GM12801 (cell line): ENCODE results near the gene ZCCHC14.

Source experiments
- TF ChIP-seq, protein P1 (sequence below): IDR thresholded peaks from one replicate; pipeline ENCODE4 v1.5.1; 2011; ENCODE audit warnings: control low read depth; ENCODE audit not compliant: insufficient read length; ENCODE audit errors: extremely low read depth

The ZCCHC14 gene

DNA sequence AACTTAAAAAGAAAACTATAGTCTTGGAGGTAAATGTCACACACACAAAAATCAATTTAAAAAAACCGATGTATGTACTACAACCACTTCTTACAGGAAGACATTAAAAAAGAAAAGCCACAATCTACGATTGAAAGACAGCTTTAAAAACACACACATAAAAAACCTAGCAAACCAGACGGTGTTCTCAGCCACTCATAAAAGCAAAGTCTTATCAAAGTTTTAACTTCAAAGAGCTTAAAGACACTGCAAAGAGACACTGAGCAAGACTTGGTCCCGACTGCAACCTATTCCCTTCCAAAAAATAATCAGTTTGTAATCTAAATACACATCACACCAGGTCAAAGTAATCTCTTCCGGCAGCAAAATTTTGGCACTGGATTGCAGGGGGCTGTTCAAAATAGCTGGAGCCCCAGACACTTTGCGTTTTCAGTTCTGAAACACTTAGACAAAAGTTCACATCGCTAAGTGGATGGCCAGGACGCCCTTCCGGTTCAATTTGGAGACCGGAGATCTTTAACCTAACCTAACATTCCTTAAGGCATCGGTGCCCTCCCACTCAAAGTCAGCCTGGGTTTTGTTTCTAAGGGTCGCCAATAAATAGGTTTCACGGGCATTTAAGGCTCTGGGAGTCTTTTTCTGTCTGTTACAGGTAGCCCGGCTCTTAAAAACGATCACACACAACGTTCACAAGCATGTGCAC is 2.6 kb downstream of the ZCCHC14 start:
- TF ChIP-seq, protein P1, sequence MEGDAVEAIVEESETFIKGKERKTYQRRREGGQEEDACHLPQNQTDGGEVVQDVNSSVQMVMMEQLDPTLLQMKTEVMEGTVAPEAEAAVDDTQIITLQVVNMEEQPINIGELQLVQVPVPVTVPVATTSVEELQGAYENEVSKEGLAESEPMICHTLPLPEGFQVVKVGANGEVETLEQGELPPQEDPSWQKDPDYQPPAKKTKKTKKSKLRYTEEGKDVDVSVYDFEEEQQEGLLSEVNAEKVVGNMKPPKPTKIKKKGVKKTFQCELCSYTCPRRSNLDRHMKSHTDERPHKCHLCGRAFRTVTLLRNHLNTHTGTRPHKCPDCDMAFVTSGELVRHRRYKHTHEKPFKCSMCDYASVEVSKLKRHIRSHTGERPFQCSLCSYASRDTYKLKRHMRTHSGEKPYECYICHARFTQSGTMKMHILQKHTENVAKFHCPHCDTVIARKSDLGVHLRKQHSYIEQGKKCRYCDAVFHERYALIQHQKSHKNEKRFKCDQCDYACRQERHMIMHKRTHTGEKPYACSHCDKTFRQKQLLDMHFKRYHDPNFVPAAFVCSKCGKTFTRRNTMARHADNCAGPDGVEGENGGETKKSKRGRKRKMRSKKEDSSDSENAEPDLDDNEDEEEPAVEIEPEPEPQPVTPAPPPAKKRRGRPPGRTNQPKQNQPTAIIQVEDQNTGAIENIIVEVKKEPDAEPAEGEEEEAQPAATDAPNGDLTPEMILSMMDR: no peak

DNA sequence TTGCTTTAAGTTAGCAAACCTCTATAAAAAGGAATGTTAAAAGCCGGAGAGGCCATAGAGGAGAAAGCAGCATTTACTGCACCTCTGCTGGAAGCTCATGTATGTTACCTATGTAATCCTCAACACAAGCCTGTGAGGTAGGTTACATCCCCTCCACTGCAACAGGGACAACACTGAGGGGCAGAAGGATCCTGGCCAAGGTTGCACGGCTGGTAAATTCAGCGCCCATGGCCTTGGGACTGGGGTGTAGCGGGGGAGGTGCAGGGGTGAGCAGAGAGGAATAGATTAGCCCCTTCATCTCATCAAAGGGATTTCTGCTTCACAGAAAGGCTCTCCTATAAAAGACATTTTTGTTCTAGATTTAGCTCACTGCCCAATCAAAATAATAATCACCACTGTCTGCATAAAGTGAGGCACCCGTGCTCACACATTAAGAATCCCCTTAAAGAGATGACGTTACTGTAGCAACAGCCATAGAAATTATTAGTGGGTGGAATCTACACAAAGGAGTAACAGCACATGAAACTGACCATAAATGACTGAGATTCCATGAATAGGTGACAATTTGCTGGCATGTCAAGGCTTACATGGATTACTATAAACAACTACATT is 3.3 kb downstream of the ZCCHC14 start:
- TF ChIP-seq, protein P1: no peak

DNA sequence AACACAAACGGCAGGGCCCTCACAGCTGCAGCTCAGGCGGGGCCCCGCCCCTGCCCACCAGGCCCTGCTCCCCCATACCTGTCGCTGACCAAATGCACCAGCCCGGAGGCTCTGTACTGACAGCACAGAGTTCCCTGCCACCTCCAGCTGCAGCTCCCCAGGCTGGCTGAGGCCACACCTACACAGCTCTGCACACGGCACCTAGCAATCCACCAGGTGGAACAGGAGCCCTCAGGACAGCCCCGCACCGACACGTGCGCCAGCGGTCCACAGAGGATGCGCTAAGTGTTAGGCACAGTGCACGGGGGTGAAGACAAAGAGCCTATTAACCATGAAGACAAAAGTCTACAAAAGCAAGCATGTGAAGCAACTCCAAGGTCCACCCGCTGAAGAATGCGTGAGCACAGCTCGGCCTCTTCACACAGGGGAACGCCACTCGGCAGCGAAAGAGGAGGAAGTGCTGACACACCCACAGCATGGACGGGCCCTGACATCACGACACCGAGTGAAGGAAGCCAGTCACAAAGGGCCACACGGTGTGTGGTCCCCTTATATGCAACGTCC is 5.4 kb downstream of the ZCCHC14 start:
- TF ChIP-seq, protein P1: no peak

DNA sequence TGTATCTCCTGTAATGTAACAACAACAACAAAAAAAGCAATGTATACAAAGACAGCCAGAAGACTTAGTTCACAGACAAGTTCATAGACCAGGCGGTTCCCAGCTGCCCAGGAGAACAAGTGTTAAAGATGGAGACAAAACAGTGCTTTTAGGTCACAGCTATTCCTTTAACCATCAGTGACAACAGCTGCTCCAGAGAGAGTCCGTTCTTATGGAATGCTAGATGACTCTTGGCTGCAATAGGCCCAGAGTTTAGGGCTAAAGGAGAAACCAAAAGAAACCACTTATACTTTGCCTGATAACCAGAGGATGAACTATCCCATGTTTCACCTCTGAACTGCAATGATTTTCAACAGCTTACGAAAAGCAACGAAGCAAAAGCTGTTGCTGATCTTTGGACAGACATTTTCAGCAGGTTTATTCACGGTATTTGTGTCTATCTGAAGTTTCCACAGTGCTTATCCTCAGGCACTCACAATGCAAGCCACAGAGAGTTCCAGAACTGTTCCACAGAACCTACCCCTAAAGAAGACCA is 6.0 kb downstream of the ZCCHC14 start:
- TF ChIP-seq, protein P1: no peak

DNA sequence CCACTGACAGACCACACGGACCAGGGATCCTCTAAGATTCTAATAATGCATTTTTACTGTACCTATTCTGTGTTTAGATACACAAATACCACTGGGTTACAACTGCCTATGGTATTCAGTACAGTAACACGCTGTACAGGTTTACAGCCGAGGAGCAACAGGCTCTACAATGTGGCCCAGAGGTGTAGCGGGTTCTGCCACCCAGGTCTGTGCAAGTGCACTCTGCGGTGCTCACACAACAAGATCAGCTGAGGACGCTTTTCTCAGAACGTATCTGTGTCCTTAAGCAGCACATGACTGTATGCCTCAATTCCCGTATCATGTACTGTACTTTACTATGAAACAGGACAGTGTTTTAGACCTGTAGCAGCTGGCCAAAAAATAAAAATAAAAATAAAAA is 6.5 kb downstream of the ZCCHC14 start:
- TF ChIP-seq, protein P1: no peak

DNA sequence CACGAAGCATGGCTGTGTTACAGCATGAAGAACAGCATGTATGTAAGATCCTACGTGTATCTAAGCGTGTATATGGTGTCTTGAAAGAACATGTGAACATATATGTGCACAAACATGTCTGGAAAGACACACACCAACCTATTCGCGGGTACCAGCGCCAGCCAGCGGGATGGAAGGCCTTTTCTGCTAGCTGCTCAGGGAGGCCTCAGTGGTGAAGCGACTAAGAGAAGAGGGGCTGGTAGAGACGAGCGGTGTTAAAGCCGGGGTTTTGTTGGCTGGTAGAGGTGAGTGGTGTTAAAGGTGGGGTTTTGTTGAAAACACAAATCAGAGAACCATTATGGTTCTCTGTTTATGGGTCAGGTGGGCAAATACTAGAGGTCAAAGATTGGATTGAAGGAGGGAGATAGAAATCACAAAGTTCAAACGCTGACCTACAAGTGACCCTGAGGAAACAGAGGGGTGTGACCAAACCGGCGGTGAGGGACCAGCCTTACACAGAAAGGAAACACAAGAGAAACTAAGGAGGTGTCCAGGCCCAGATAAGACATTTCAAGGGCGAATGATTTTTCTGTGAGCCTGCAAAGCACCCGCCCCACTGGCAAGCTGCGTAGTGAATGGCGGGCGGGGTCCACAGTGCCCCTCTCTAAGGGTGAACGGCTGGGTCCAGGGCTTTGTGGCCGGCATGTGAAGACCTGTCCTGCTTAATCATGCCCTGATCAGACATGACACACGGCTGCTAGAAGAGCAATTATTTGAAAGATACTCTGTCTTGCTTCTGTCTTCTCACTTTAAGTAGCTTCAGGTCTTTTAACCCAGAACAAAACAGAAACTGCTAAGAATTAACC is 8.1 kb downstream of the ZCCHC14 start:
- TF ChIP-seq, protein P1: no peak

DNA sequence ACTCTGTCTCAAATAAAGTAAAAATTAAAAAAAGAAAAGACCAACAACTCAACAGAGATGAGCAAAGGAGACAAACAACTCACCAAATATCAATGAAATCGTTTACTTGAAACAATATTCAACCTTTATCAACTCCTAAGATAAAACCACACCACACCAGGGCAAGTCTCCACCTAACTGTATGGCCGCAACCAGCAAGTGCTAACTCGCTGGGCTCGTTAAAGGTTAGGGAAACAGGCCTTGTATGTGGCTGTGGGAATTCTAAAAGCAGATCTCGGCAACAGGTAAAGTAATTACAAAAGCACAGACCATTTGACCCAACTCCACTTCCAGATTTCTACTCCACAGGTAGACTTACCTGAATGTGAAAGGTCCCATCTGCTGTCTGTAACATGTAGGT is 9.3 kb downstream of the ZCCHC14 start:
- TF ChIP-seq, protein P1: no peak
